ENCODE measurements around the gene MEA1. TPM values are rescaled to one million over a fixed set of nuclear protein-coding genes. Genes with fewer than 3 reads are reported as not detected.

Gene MEA1
- total RNA-seq, 2 experiments from 2014 or later, result 84.8 to 92.3 TPM

DNA sequence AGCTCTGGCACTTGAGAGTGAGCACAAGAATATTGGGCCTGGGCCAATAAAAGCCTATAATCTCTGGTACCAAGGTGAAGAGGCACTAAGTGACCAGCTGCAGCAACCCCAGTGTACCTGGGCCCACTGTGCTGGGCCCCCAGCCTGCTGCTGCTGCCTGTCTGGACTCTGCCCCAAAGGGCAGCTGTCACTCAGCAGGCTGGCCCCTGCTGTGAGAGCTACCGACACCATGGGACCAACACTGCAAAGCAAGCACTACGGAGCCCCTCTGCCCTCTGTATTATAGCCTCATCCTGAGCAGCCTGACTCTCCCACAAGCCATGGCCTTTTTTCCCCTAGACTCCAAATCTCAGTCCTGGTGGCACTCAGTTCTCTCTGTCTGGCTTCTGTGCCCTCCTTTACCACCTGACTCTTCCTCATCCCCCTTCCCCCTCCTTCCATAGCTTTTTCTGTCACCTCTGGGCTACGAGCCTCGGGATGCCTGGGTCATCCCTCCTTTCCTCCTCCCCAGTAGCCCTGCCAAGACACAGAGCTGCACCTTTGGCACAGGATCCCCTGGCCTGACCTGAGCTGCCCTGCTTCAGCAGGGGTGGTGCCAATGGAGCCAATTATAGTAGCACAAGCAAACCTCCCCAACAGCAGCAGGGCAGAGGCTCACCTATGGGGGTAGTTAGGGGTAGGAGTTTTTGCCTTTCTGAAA lies 21.9 kb upstream of the MEA1 start:
- Mint-ChIP-seq H3K9me3 (no peaks in the 10 kb centered on the region), H3K36me3 (ENCODE audit: low read depth) (peaks cover 30% of the 10 kb centered on the region), H3K27me3 (no peaks in the 10 kb centered on the region), H3K27ac (no peak overlapping the region), H3K4me1 (ENCODE audit: low read depth) (peaks cover 4% of the 10 kb centered on the region), H3K4me3 (no peak overlapping the region)
- DNase-seq (no peak), ATAC-seq (no peak)
- CTCF ChIA-PET, result interaction anchor here (1.0 to 1.6 kb wide), 4 partner anchors 12 to 108 kb away, joined by 3 to 4 read pairs (median 3); no protein-coding TSS in a partner anchor
- TF ChIP-seq, protein P1, sequence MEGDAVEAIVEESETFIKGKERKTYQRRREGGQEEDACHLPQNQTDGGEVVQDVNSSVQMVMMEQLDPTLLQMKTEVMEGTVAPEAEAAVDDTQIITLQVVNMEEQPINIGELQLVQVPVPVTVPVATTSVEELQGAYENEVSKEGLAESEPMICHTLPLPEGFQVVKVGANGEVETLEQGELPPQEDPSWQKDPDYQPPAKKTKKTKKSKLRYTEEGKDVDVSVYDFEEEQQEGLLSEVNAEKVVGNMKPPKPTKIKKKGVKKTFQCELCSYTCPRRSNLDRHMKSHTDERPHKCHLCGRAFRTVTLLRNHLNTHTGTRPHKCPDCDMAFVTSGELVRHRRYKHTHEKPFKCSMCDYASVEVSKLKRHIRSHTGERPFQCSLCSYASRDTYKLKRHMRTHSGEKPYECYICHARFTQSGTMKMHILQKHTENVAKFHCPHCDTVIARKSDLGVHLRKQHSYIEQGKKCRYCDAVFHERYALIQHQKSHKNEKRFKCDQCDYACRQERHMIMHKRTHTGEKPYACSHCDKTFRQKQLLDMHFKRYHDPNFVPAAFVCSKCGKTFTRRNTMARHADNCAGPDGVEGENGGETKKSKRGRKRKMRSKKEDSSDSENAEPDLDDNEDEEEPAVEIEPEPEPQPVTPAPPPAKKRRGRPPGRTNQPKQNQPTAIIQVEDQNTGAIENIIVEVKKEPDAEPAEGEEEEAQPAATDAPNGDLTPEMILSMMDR (IDR thresholded peaks at IDR 0.05), result no peak
- POLR2A ChIA-PET, result interaction anchor here (0.6 kb wide), 2 partner anchors 19 to 393 kb away, joined by 3 to 4 read pairs; no protein-coding TSS in a partner anchor
- intact Hi-C loops (cut with micrococcal nuclease), result no loop called here

DNA sequence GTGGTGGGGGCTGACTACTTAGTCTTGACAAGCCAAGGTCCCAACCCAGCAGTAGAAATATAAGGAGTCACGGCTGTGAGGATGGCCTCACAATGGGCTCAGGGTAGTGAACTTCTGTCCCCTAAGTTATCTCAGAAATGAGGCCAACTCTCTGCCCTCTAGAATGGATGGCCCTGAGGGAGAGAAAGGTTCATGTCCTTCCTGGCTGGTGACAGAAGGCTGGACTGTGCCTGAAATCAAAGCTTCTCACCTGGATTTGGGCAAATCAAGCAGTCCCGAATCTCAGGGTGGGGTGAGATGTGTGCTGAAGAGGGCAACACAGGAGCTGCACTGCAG lies 20.4 kb upstream of the MEA1 start:
- H3K9me3 Mint-ChIP-seq, result no peaks in the 10 kb centered on the region
- ATAC-seq (no peak), DNase-seq (no peak)
- TF ChIP-seq, protein P1 (IDR thresholded peaks at IDR 0.05), result no peak
- peaks cover 32% of the 10 kb centered on the region for H3K36me3 Mint-ChIP-seq (ENCODE audit: low read depth)
- no peak overlapping the region for H3K4me3 Mint-ChIP-seq
- H3K4me1 Mint-ChIP-seq (ENCODE audit: low read depth), result peaks cover 4% of the 10 kb centered on the region
- CTCF ChIA-PET, result interaction anchor here (1.6 kb wide), 1 partner anchor 11 kb away, joined by 3 read pairs; no protein-coding TSS in a partner anchor
- H3K27me3 Mint-ChIP-seq, result no peaks in the 10 kb centered on the region
- peak overlapping the region; percentile 49 for H3K27ac Mint-ChIP-seq
- intact Hi-C loops (cut with micrococcal nuclease), result no loop called here
- POLR2A ChIA-PET, result no interaction called here

DNA sequence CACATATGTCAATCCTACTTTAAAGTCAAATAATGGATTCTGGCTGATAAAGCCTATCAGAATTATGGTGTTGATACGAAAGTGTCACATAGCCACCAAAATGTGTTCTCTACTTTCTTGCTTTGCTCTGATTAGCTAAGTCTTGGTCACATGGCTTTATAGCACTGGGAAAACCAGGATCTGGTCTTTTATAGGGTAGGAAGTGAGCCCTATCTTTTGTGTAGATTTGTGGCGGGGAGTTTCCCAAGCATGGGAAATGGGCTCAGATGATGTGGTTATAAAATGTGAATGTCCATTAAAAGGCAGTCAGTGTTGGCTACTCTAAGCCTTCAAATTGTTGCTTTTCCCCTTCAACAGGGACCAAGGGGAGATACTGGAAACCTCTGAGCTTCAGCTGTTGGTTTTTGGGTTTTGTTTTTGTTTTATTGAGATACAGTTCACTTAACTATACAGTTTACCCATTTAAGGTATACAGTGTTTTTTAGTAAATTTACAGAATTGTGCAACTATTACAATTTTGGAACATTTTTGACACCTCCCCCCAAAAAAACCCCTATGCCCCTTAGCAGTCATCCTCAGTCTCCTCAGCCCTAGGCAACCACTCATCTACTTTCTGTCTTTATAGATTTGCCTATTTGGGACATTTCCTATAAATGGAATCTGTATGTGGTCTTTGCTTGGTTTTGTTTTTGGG lies 19.9 kb upstream of the MEA1 start:
- POLR2A ChIA-PET, result interaction anchor here (2.2 kb wide), 1 partner anchor 12 kb away, joined by 8 read pairs; the partner anchor contains the start of gene RRP36
- Mint-ChIP-seq H3K9me3 (no peaks in the 10 kb centered on the region), H3K27ac (peak overlapping the region; percentile 49), H3K4me1 (ENCODE audit: low read depth) (peaks cover 4% of the 10 kb centered on the region), H3K36me3 (ENCODE audit: low read depth) (peaks cover 35% of the 10 kb centered on the region), H3K27me3 (no peaks in the 10 kb centered on the region), H3K4me3 (no peak overlapping the region)
- TF ChIP-seq, protein P1 (IDR thresholded peaks at IDR 0.05), result no peak
- CTCF ChIA-PET, result interaction anchor here (0.8 kb wide), 1 partner anchor 23 kb away, joined by 3 read pairs; no protein-coding TSS in a partner anchor
- ATAC-seq (no peak), DNase-seq (no peak)
- intact Hi-C loops (cut with micrococcal nuclease), result no loop called here

DNA sequence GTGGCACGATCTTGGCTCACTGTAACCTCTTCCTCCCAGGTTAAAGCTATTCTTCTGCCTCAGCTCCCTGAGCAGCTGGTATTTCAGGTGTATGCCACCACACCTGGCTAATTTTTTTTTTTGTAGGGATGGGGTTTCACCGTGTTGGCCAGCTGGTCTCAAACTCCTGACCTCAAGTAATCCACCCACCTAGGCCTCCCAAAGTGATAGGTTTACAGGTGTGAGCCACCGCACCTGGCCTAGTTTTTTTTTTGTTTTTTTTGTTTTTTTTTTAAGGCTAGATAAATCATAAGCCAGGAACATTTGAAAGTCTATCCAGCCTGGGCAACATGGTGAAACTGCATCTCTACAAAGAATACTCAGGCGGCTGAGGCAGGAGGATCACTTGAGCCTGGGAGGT lies 18.6 kb upstream of the MEA1 start:
- H3K9me3 Mint-ChIP-seq, result no peaks in the 10 kb centered on the region
- CTCF ChIA-PET, result no interaction called here
- intact Hi-C loops (cut with micrococcal nuclease), result no loop called here
- peaks cover 37% of the 10 kb centered on the region for H3K36me3 Mint-ChIP-seq (ENCODE audit: low read depth)
- H3K27me3 Mint-ChIP-seq, result no peaks in the 10 kb centered on the region
- H3K4me3 Mint-ChIP-seq, result no peak overlapping the region
- ATAC-seq (no peak), DNase-seq (no peak)
- TF ChIP-seq, protein P1 (IDR thresholded peaks at IDR 0.05), result no peak
- H3K4me1 Mint-ChIP-seq (ENCODE audit: low read depth), result peaks cover 4% of the 10 kb centered on the region
- POLR2A ChIA-PET, result interaction anchor here (0.6 to 2.2 kb wide), 4 partner anchors 11 to 772 kb away, joined by 3 to 8 read pairs (median 3); partner anchors contain the start of gene RRP36
- H3K27ac Mint-ChIP-seq, result no peak overlapping the region

DNA sequence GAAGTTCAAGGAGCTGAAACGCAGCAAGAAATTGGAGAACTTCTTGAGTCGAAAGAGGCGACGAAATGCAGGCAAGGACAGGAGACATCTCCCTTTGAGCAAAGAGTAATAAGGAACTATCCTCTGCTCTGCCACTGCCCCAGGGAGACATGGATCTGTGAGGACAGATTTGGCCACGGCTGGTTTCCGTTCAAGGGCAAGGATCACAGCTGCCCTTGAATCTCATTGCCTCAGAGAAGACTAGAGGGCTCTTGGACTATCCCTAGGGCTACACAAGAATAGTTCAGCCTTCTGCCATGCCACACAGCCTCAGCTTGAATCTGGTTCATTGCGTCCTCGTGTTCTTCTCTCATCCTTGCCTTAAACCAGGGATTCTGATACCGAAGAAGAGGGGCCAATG lies 15.4 kb upstream of the MEA1 start:
- TF ChIP-seq, protein P1 (IDR thresholded peaks at IDR 0.05), result no peak
- intact Hi-C loops (cut with micrococcal nuclease), result no loop called here
- Mint-ChIP-seq H3K27ac (no peak overlapping the region), H3K27me3 (no peaks in the 10 kb centered on the region), H3K4me1 (ENCODE audit: low read depth) (peaks cover 13% of the 10 kb centered on the region), H3K36me3 (ENCODE audit: low read depth) (peaks cover 56% of the 10 kb centered on the region), H3K9me3 (no peaks in the 10 kb centered on the region), H3K4me3 (no peak overlapping the region)
- ChIA-PET CTCF (interaction anchor here (0.8 to 1.4 kb wide), 3 partner anchors 14 to 128 kb away, joined by 3 to 4 read pairs (median 3); no protein-coding TSS in a partner anchor), POLR2A (interaction anchor here (0.6 to 1.3 kb wide), 2 partner anchors 14 to 111 kb away, joined by 3 to 5 read pairs; partner anchors contain the start of gene KLHDC3)
- no peak for DNase-seq
- no peak for ATAC-seq
